H9 (cell line): ENCODE results near the gene MMEL1. TPM values are rescaled to one million over a fixed set of nuclear protein-coding genes. Genes with fewer than 3 reads are reported as not detected.

ENCODE experiments used
- DNase-seq: peaks from one replicate; pipeline ENCODE4 v3.0.0-alpha.2; 2017
- H2AFZ ChIP-seq: one replicate; pipeline ENCODE4 v1.6.1; 2013; ENCODE audit warnings: mild to moderate bottlenecking, low read length, control low read depth, moderate library complexity
- H2AK5ac ChIP-seq: 2 replicates; pipeline ENCODE4 v1.6.1; 2013; ENCODE audit warnings: low read length, control low read depth, mixed read lengths; ENCODE audit not compliant: insufficient read length
- H2BK120ac ChIP-seq: one replicate; pipeline ENCODE4 v1.6.1; 2013; ENCODE audit warnings: low read depth, mild to moderate bottlenecking, low read length, control low read depth, inconsistent platforms; ENCODE audit not compliant: poor library complexity, severe bottlenecking
- H2BK12ac ChIP-seq: 2 replicates; pipeline ENCODE4 v1.6.1; 2013; ENCODE audit warnings: low read length, control low read depth, mixed read lengths, low read depth; ENCODE audit not compliant: insufficient read length
- H2BK15ac ChIP-seq: 2 replicates; pipeline ENCODE4 v1.6.1; 2013; ENCODE audit warnings: low read depth, low read length, control low read depth
- H2BK20ac ChIP-seq: one replicate; pipeline ENCODE4 v1.6.1; 2013; ENCODE audit warnings: low read depth, mild to moderate bottlenecking, low read length, control low read depth, inconsistent platforms; ENCODE audit not compliant: poor library complexity, severe bottlenecking
- H2BK5ac ChIP-seq: 2 replicates; pipeline ENCODE4 v1.6.1; 2013; ENCODE audit warnings: low read length, control low read depth, mixed read lengths; ENCODE audit not compliant: insufficient read length
- H3K14ac ChIP-seq: 2 replicates; pipeline ENCODE4 v1.6.1; 2013; ENCODE audit warnings: low read length, control low read depth; ENCODE audit not compliant: insufficient read depth
- H3K18ac ChIP-seq: 2 replicates; pipeline ENCODE4 v1.6.1; 2013; ENCODE audit warnings: low read depth, mild to moderate bottlenecking, mixed read lengths, low read length, control low read depth; ENCODE audit not compliant: insufficient read length
- H3K23ac ChIP-seq: 2 replicates; pipeline ENCODE4 v1.6.1; 2013; ENCODE audit warnings: low read length, control low read depth, mixed read lengths, low read depth; ENCODE audit not compliant: insufficient read length
- H3K23me2 ChIP-seq: 2 replicates; pipeline ENCODE4 v1.6.1; 2013; ENCODE audit warnings: low read depth, mild to moderate bottlenecking, mixed read lengths, low read length, control low read depth; ENCODE audit not compliant: insufficient read length, poor library complexity, severe bottlenecking
- H3K27ac ChIP-seq: 2 replicates; pipeline ENCODE4 v1.5.1; 2013; ENCODE audit warnings: low read length, control low read depth, mixed read lengths, low read depth; ENCODE audit not compliant: insufficient read length
- H3K27me3 ChIP-seq: 2 replicates; pipeline ENCODE4 v1.6.1; 2013; ENCODE audit warnings: low read length, control low read depth, inconsistent platforms; ENCODE audit not compliant: insufficient read depth
- H3K4ac ChIP-seq: 2 replicates; pipeline ENCODE4 v1.6.1; 2013; ENCODE audit warnings: low read depth, mild to moderate bottlenecking, control low read depth, inconsistent platforms, low read length, moderate library complexity
- H3K4me1 ChIP-seq: 2 replicates; pipeline ENCODE4 v1.6.1; 2013; ENCODE audit warnings: low read length, control low read depth, inconsistent platforms; ENCODE audit not compliant: insufficient read depth
- H3K4me2 ChIP-seq: 2 replicates; pipeline ENCODE4 v1.6.1; 2013; ENCODE audit warnings: low read length, control low read depth, mixed read lengths; ENCODE audit not compliant: insufficient read length, insufficient read depth
- H3K56ac ChIP-seq: 2 replicates; pipeline ENCODE4 v1.6.1; 2013; ENCODE audit warnings: low read depth, mild to moderate bottlenecking, mixed read lengths, low read length, control low read depth; ENCODE audit not compliant: insufficient read length
- H3K79me1 ChIP-seq: 2 replicates; pipeline ENCODE4 v1.6.1; 2013; ENCODE audit warnings: low read depth, mild to moderate bottlenecking, moderate library complexity, low read length, control low read depth, inconsistent platforms; ENCODE audit not compliant: insufficient read depth, poor library complexity, severe bottlenecking
- H3K79me2 ChIP-seq: 2 replicates; pipeline ENCODE4 v1.6.1; 2013; ENCODE audit warnings: low read length, control low read depth, inconsistent platforms; ENCODE audit not compliant: insufficient read depth
- H3K9ac ChIP-seq: 2 replicates; pipeline ENCODE4 v1.6.1; 2013; ENCODE audit warnings: low read length, control low read depth, mixed read lengths; ENCODE audit not compliant: insufficient read length; ENCODE audit errors: extremely low read depth
- H3K9me3 ChIP-seq: one replicate; pipeline ENCODE4 v1.6.1; 2013; ENCODE audit warnings: low read depth, low read length, inconsistent platforms; ENCODE audit not compliant: control insufficient read depth
- H3T11ph ChIP-seq: one replicate; pipeline ENCODE4 v1.6.1; 2013; ENCODE audit warnings: mild to moderate bottlenecking, low read length, control low read depth, inconsistent platforms
- H4K20me1 ChIP-seq: one replicate; pipeline ENCODE4 v1.6.1; 2013; ENCODE audit not compliant: control insufficient read depth, insufficient read length, insufficient read depth
- H4K5ac ChIP-seq: 2 replicates; pipeline ENCODE4 v1.6.1; 2013; ENCODE audit warnings: low read depth, mild to moderate bottlenecking, mixed read lengths, low read length, control low read depth; ENCODE audit not compliant: insufficient read length
- H4K8ac ChIP-seq: replicated peaks from 2 replicates; pipeline ENCODE4 v1.6.1; 2013; ENCODE audit warnings: low read length, control low read depth, mixed read lengths, low read depth; ENCODE audit not compliant: insufficient read length
- H4K91ac ChIP-seq: 2 replicates; pipeline ENCODE4 v1.6.1; 2013; ENCODE audit warnings: low read depth, mild to moderate bottlenecking, moderate library complexity, mixed read lengths, low read length, control low read depth; ENCODE audit not compliant: insufficient read length
- H3K27ac Mint-ChIP-seq, 3 experiments: 2 replicates in 2 of 3; 3 replicates in 1 of 3; pipeline ENCODE4 v1.8.0; 2020 to 2021; ENCODE audit warnings: mixed read lengths in 3 of 3, mild to moderate bottlenecking in 1 of 3, moderate library complexity in 1 of 3
- H3K27me3 Mint-ChIP-seq: 2 replicates; pipeline ENCODE4 v1.8.0; 2021; ENCODE audit warnings: low read depth, mild to moderate bottlenecking, moderate library complexity, mixed read lengths
- H3K36me3 Mint-ChIP-seq, 3 experiments: 2 replicates in 2 of 3; 3 replicates in 1 of 3; pipeline ENCODE4 v1.8.0; 2020 to 2021; ENCODE audit warnings: low read depth in 3 of 3, mixed read lengths in 3 of 3; ENCODE audit not compliant: insufficient read depth in 1 of 3
- H3K4me1 Mint-ChIP-seq, 2 experiments: 2 replicates each; pipeline ENCODE4 v1.8.0; 2020; ENCODE audit warnings: mixed read lengths in 2 of 2
- H3K4me3 Mint-ChIP-seq, 2 experiments: 2 replicates in 1 of 2; 3 replicates in 1 of 2; pipeline ENCODE4 v1.8.0; 2020 to 2021; ENCODE audit warnings: mild to moderate bottlenecking in 2 of 2, mixed read lengths in 2 of 2, moderate library complexity in 1 of 2
- H3K9me3 Mint-ChIP-seq, 2 experiments: 2 replicates in 1 of 2; 3 replicates in 1 of 2; pipeline ENCODE4 v1.8.0; 2020; ENCODE audit warnings: mild to moderate bottlenecking in 2 of 2, mixed read lengths in 2 of 2, moderate library complexity in 1 of 2
- WGBS: extraction: QIAGEN DNeasy Blood & Tissue Kit; methylation state at CpG from one replicate; pipeline ENCODE4 v1.1.7; 2013; ENCODE audit warnings: missing lambda C conversion rate, low lambda C conversion rate, mixed read lengths; ENCODE audit not compliant: insufficient read length; ENCODE audit errors: extremely low coverage; 5-methylcytosine and 5-hydroxymethylcytosine counted together
- total RNA-seq: library from RNA; stranded (reverse); gene quantifications from 2 replicates; pipeline ENCODE4 v1.2.1, GENCODE V29; 2021
- TF ChIP-seq, protein P1 (sequence below): fragments of 200-600 bp; sonication (generic); conservative IDR thresholded peaks from 3 replicates; pipeline ENCODE4 v1.8.0; 2021; ENCODE audit warnings: antibody characterized with exemption, mild to moderate bottlenecking

Gene MMEL1
- total RNA-seq, 1 experiment from 2014 or later, result 0.42 TPM

DNA sequence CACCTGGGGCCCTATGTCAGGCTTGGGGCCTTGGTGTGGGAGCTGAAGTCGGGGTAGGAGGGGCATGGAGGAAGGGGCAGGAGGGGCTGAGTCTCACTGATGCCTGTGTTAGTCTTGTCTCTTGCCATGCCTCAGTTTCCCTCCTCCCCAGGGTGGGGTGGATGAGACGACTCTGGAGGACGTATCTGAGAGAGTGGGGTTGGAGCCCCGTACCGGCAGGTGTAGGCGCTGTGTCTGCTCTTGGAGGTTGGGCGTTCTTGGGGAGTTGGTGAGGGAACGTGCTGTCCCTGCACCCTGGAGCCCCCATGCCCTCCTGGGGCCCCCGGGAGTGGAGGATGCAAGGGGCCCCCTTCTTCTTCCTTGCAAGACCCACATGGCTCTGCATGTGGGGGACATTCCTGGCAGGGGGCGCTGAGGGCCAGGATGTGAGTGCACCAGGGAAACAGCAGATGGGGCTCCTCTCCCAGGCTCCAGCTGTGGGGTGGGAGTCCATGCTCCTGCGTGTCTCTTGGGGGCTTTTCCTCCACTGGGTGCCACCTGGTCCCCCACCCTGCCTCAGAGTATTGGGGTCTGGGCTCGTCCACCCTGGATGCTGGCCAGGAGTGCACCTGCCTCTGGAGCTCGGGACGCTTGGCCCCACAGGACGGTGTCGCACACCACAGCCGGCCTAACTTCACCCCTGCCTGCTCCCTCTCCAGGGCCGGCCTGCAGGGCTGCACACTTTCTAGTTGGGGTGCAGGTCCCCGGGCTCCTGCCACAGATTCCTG is 78.0 kb downstream of the MMEL1 start:
- H3K9ac ChIP-seq, result no peak overlapping the region
- no peak overlapping the region for H2AFZ ChIP-seq
- no peak overlapping the region for H3K23ac ChIP-seq
- Mint-ChIP-seq H3K4me1 (peaks cover 9 to 11% of the 10 kb centered on the region in 2 experiments), H3K36me3 (no peaks in the 10 kb centered on the region), H3K27ac (no peak overlapping the region), H3K4me3 (no peak overlapping the region), H3K27me3 (no peaks in the 10 kb centered on the region), H3K9me3 (no peaks in the 10 kb centered on the region)
- no peak for DNase-seq
- no peak overlapping the region for H3K4ac ChIP-seq
- H3K23me2 ChIP-seq, result no peaks in the 10 kb centered on the region
- H3K18ac ChIP-seq, result no peak overlapping the region
- no peak overlapping the region for H4K8ac ChIP-seq
- TF ChIP-seq, protein P1, sequence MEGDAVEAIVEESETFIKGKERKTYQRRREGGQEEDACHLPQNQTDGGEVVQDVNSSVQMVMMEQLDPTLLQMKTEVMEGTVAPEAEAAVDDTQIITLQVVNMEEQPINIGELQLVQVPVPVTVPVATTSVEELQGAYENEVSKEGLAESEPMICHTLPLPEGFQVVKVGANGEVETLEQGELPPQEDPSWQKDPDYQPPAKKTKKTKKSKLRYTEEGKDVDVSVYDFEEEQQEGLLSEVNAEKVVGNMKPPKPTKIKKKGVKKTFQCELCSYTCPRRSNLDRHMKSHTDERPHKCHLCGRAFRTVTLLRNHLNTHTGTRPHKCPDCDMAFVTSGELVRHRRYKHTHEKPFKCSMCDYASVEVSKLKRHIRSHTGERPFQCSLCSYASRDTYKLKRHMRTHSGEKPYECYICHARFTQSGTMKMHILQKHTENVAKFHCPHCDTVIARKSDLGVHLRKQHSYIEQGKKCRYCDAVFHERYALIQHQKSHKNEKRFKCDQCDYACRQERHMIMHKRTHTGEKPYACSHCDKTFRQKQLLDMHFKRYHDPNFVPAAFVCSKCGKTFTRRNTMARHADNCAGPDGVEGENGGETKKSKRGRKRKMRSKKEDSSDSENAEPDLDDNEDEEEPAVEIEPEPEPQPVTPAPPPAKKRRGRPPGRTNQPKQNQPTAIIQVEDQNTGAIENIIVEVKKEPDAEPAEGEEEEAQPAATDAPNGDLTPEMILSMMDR, result peak; percentile 60
- H4K5ac ChIP-seq, result no peak overlapping the region
- no CpG with 5 or more reads among the region's 19 CpGs for WGBS
- no peaks in the 10 kb centered on the region for H3K79me2 ChIP-seq
- H4K20me1 ChIP-seq, result no peaks in the 10 kb centered on the region
- H3K79me1 ChIP-seq, result no peaks in the 10 kb centered on the region
- H2BK5ac ChIP-seq, result no peak overlapping the region
- H3K27ac ChIP-seq, result no peak overlapping the region
- H3K14ac ChIP-seq, result no peak overlapping the region; the same call in 1 of the 2 replicates
- no peaks in the 10 kb centered on the region for H3K27me3 ChIP-seq
- no peaks in the 10 kb centered on the region for H3K9me3 ChIP-seq
- H2AK5ac ChIP-seq, result no peak overlapping the region
- H3K56ac ChIP-seq, result no peak overlapping the region
- H2BK120ac ChIP-seq, result no peak overlapping the region
- H3K4me2 ChIP-seq, result no peak overlapping the region
- H2BK15ac ChIP-seq, result no peak overlapping the region
- no peaks in the 10 kb centered on the region for H3K4me1 ChIP-seq
- no peak overlapping the region for H3T11ph ChIP-seq
- no peak overlapping the region for H2BK20ac ChIP-seq
- H4K91ac ChIP-seq, result no peak overlapping the region
- H2BK12ac ChIP-seq, result no peak overlapping the region
